ENCODE data around the gene PTPRR. TPM values are rescaled to one million over a fixed set of nuclear protein-coding genes. Genes with fewer than 3 reads are reported as not detected.

The PTPRR gene
- total and polyA plus RNA-seq, 10 donors = 0.41 to 2.7 (median 1.5) TPM

- Histone ChIP-seq H3K9me3 (no peaks in the 10 kb centered on the region), H3K27me3 (replicated peaks in 1 of 7) (peaks cover 0 to 5% (median 0%) of the 10 kb centered on the region in 7 donors), H3K36me3 (no peaks in the 10 kb centered on the region), H3K4me1 (no peaks in the 10 kb centered on the region), H3K27ac (no peak overlapping the region), H3K4me3 (no peak overlapping the region)
- DNase-seq = no peak
- intact Hi-C loops (cut with DNase I; ENCODE audit: low total_unique reads) = no loop called here
- 87 to 97% (median 94%) methylated on average over 1 of the region's 1 CpG for WGBS, 5 donors
- no peak for TF ChIP-seq POLR2A (IDR thresholded peaks at IDR 0.05)
- no peak for TF ChIP-seq POLR2AphosphoS5 (IDR thresholded peaks at IDR 0.05)
- no peak for TF ChIP-seq CTCF (IDR thresholded peaks at IDR 0.05 in 8 of 11, conservative IDR thresholded peaks at IDR 0.05 in 3 of 11)
Measured at GRCh38 chr12:70748809-70749208, 171.7 kb downstream of the PTPRR start.

GRCh38 chr12:70747445-70748260, 172.9 kb downstream of the PTPRR start:
- H3K4me3 ChIP-seq = no peak overlapping the region
- H3K4me1 ChIP-seq = no peaks in the 10 kb centered on the region
- intact Hi-C loops (cut with DNase I; ENCODE audit: low total_unique reads) = no loop called here
- no peaks in the 10 kb centered on the region for H3K36me3 ChIP-seq
- WGBS, 5 donors = 74 to 83% (median 78%) methylated on average over 6 of the region's 6 CpGs
- no peaks in the 10 kb centered on the region for H3K9me3 ChIP-seq
- H3K27ac ChIP-seq = no peak overlapping the region
- no peak for TF ChIP-seq POLR2A (IDR thresholded peaks at IDR 0.05)
- TF ChIP-seq CTCF (IDR thresholded peaks at IDR 0.05 in 8 of 11, conservative IDR thresholded peaks at IDR 0.05 in 3 of 11) = no peak
- no peak for TF ChIP-seq POLR2AphosphoS5 (IDR thresholded peaks at IDR 0.05)
- no peak for DNase-seq
- peaks cover 0 to under 1% (median 0%) of the 10 kb centered on the region in 7 donors for H3K27me3 ChIP-seq (replicated peaks in 1 of 7)

GRCh38 chr12:70745048-70745447, 175.5 kb downstream of the PTPRR start:
- DNase-seq = no peak
- H3K27ac ChIP-seq = no peak overlapping the region
- intact Hi-C loops (cut with DNase I; ENCODE audit: low total_unique reads) = no loop called here

More at GRCh38 chr12:70745048-70745447, 175.5 kb downstream of the PTPRR start:
- Histone ChIP-seq H3K36me3 (no peaks in the 10 kb centered on the region), H3K9me3 (no peaks in the 10 kb centered on the region), H3K4me3 (no peak overlapping the region), H3K27me3 (replicated peaks in 1 of 7) (peaks cover 0 to 9% (median 0%) of the 10 kb centered on the region in 7 donors), H3K4me1 (no peaks in the 10 kb centered on the region)
- WGBS, 5 donors = 77 to 92% (median 85%) methylated on average over 6 to 7 of the region's 7 CpGs
- TF ChIP-seq POLR2AphosphoS5 (IDR thresholded peaks at IDR 0.05) (no peak), CTCF (IDR thresholded peaks at IDR 0.05 in 8 of 11, conservative IDR thresholded peaks at IDR 0.05 in 3 of 11) (no peak), POLR2A (IDR thresholded peaks at IDR 0.05) (no peak)
